Measurements from ENCODE around the gene ZNF207. TPM values are rescaled to one million over a fixed set of nuclear protein-coding genes. Genes with fewer than 3 reads are reported as not detected.

ZNF207 gene
- total and polyA plus RNA-seq, 10 of the 15 experiments (the other 5 are each of a cell fraction or from before 2014, with no cell fraction given), result 156 to 348 (median 205) TPM

DNA sequence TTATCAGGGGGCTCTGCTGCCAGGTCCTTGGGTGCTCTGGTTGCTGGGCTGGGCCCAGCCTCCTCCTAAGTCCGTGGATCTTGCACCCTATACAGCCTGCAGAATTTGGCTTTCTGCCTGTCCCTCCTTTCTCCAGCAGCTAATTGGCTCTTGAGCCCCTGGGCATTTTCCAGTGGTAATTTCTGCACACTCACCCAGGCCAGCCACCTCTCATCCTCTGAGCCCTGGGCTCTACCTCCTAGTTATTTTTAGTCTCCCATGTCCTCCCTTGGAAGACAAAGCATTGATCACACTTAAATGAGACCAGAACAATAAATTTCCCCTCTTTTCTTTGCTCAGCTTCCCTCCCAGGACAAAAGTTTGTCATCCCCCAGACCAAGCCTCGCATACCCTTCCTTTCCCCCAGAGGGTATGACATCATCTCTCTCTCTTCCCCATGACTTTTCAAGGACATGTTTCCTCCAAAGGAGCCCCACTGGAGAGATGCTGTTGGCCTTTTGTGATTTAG lies 46.1 kb upstream of the ZNF207 start (continued):
- TF ChIP-seq CBFB (IDR thresholded peaks at IDR 0.05; ENCODE audit: low read depth), result no peak

- Histone ChIP-seq H3K36me3 (ENCODE audit: control insufficient read depth in 2 of 2, insufficient read depth in 2 of 2, low read length in 1 of 2) (no peaks in the 10 kb centered on the region), H3K79me2 (ENCODE audit: control insufficient read depth, insufficient read depth, low read length) (no peaks in the 10 kb centered on the region), H3K9ac (ENCODE audit: control insufficient read depth, insufficient read depth, low read length) (no peak overlapping the region), H3K4me3 (no peak overlapping the region), H2AFZ (ENCODE audit: control insufficient read depth, low read depth, low read length) (no peak overlapping the region), H3K27me3 (replicated peaks in 1 of 2; ENCODE audit: control insufficient read depth in 2 of 2, insufficient read depth in 2 of 2, low read length in 1 of 2) (peaks cover 0 to 9% of the 10 kb centered on the region in 2 experiments; a peak in 1 of 4 replicates), H4K20me1 (ENCODE audit: control insufficient read depth, insufficient read depth) (no peaks in the 10 kb centered on the region; the same call in 1 of the 2 replicates), H3K4me2 (ENCODE audit: control insufficient read depth, insufficient read depth) (no peak overlapping the region), H3K4me1 (ENCODE audit: control insufficient read depth, insufficient read depth, low read length) (no peaks in the 10 kb centered on the region), H3K27ac (ENCODE audit: control insufficient read depth, insufficient read depth) (no peak overlapping the region), H3K9me3 (replicated peaks; ENCODE audit: control insufficient read depth, insufficient read depth, low read length) (no peaks in the 10 kb centered on the region)
- TF ChIP-seq HDAC6 (IDR thresholded peaks at IDR 0.05; ENCODE audit: unreplicated experiment) (no peak), MXI1 (IDR thresholded peaks at IDR 0.05; ENCODE audit: low read depth, low read length) (no peak), BACH1 (IDR thresholded peaks at IDR 0.05; ENCODE audit: borderline replicate concordance) (no peak), NKRF (conservative IDR thresholded peaks at IDR 0.05) (no peak), RAD51 (IDR thresholded peaks at IDR 0.05) (no peak), SREBF1 (IDR thresholded peaks at IDR 0.05; ENCODE audit: low read length) (no peak), NR2C1 (IDR thresholded peaks at IDR 0.05) (no peak), JUND (IDR thresholded peaks at IDR 0.05; ENCODE audit: low read depth, low read length) (no peak), CHD4 (IDR thresholded peaks at IDR 0.05) (no peak), CBX5 (IDR thresholded peaks at IDR 0.05; ENCODE audit: low read depth) (no peak), KAT2A (conservative IDR thresholded peaks at IDR 0.05; ENCODE audit: control insufficient read depth, low read depth, low read length) (no peak), EP300 (IDR thresholded peaks at IDR 0.05; ENCODE audit: borderline replicate concordance in 1 of 2, control insufficient read depth in 1 of 2, low read depth in 2 of 2, low read length in 2 of 2) (no peak), IRF4 (IDR thresholded peaks at IDR 0.05; ENCODE audit: low read depth, low read length) (no peak), HCFC1 (IDR thresholded peaks at IDR 0.05; ENCODE audit: low read length) (no peak), NFYA (IDR thresholded peaks at IDR 0.05; ENCODE audit: borderline replicate concordance, low read depth, low read length) (no peak), MTA2 (IDR thresholded peaks at IDR 0.05; ENCODE audit: low read depth) (no peak), YBX1 (IDR thresholded peaks at IDR 0.05) (no peak)
- TF ChIP-seq, protein P1, sequence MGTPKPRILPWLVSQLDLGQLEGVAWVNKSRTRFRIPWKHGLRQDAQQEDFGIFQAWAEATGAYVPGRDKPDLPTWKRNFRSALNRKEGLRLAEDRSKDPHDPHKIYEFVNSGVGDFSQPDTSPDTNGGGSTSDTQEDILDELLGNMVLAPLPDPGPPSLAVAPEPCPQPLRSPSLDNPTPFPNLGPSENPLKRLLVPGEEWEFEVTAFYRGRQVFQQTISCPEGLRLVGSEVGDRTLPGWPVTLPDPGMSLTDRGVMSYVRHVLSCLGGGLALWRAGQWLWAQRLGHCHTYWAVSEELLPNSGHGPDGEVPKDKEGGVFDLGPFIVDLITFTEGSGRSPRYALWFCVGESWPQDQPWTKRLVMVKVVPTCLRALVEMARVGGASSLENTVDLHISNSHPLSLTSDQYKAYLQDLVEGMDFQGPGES (IDR thresholded peaks at IDR 0.05), result no peak
- TF ChIP-seq, protein P2, sequence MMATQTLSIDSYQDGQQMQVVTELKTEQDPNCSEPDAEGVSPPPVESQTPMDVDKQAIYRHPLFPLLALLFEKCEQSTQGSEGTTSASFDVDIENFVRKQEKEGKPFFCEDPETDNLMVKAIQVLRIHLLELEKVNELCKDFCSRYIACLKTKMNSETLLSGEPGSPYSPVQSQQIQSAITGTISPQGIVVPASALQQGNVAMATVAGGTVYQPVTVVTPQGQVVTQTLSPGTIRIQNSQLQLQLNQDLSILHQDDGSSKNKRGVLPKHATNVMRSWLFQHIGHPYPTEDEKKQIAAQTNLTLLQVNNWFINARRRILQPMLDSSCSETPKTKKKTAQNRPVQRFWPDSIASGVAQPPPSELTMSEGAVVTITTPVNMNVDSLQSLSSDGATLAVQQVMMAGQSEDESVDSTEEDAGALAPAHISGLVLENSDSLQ (IDR thresholded peaks at IDR 0.05), result no peak
- BruUV-seq (replicated peaks), result no TSS peak
- ChIA-PET POLR2A (no interaction called here), CTCF (no interaction called here), SMC1A (ENCODE audit: uncharacterized antibody, unreplicated experiment) (no interaction called here), RAD21 (ENCODE audit: unreplicated experiment) (no interaction called here)
- FAIRE-seq (no peak), DNase-seq (ENCODE audit: low read depth, low spot score) (no peak), ATAC-seq (no peak)
- 63% methylated on average over 8 of the region's 9 CpGs for whole genome bisulfite sequencing (ENCODE audit: insufficient coverage, insufficient replicate concordance, low lambda C conversion rate, missing lambda C conversion rate)
- intact Hi-C loops (cut with micrococcal nuclease; ENCODE audit: unreplicated experiment) (no loop called here), in situ Hi-C loops (cut with MboI) (no loop called here)
Measured at GRCh38 chr17:32305049-32305448, 44.9 kb upstream of the ZNF207 start.
